Kidney (tissue), 14 donors: ENCODE data around the gene ST3GAL4. TPM values are rescaled to one million over a fixed set of nuclear protein-coding genes. Genes with fewer than 3 reads are reported as not detected.
"Not testable (repeated sequence)": the region's sequence is repeated elsewhere in the genome, so short reads cannot be mapped to it uniquely, and the experiment has no call there.

ENCODE experiments used
- DNase-seq, 5 donors: peaks; one replicate each; pipeline ENCODE4 v3.0.0-alpha.2; 2013 to 2020
- FAIRE-seq: peaks from 2 replicates; lab custom pipeline; 2012; peaks lifted over from hg19 to GRCh38; lab: Jason Lieb, UNC
- H3K27ac ChIP-seq, 2 donors: one replicate each; pipeline ENCODE4 v1.7.0; 2013; ENCODE audit warnings: low read depth in 2 of 2, low read length in 2 of 2, inconsistent platforms in 1 of 2
- H3K27me3 ChIP-seq: one replicate; pipeline ENCODE4 v1.7.1; 2013; ENCODE audit warnings: low read length, inconsistent platforms; ENCODE audit not compliant: control insufficient read depth, insufficient read depth
- H3K36me3 ChIP-seq, 3 donors: one replicate each; pipeline versions ENCODE4 v1.7.0 to v1.7.1; 2013; ENCODE audit warnings: low read length in 3 of 3, control low read depth in 1 of 3, inconsistent platforms in 1 of 3; ENCODE audit not compliant: insufficient read depth in 3 of 3, control insufficient read depth in 2 of 3
- H3K4me1 ChIP-seq, 3 donors: one replicate each; pipeline versions ENCODE4 v1.7.0 to v1.7.1; 2013; ENCODE audit warnings: low read length in 3 of 3, inconsistent platforms in 1 of 3, low read depth in 1 of 3; ENCODE audit not compliant: control insufficient read depth in 2 of 3, insufficient read depth in 2 of 3
- H3K4me3 ChIP-seq, 3 donors: one replicate each; pipeline versions ENCODE4 v1.7.0 to v1.8.1; 2013; ENCODE audit warnings: low read length in 3 of 3, control low read depth in 1 of 3, inconsistent platforms in 1 of 3
- H3K9ac ChIP-seq, 3 donors: one replicate each; pipeline versions ENCODE4 v1.7.0 to v1.7.1; 2013; ENCODE audit warnings: low read length in 3 of 3, control low read depth in 1 of 3, inconsistent platforms in 1 of 3
- H3K9me3 ChIP-seq, 3 donors: one replicate each; pipeline versions ENCODE4 v1.7.0 to v1.7.1; 2013; ENCODE audit warnings: low read length in 3 of 3, control low read depth in 1 of 3, inconsistent platforms in 1 of 3; ENCODE audit not compliant: control insufficient read depth in 2 of 3, insufficient read depth in 1 of 3
- intact Hi-C: fragments of 100-400 bp; cut with DNase I; formaldehyde crosslinking; loops from one replicate; pipeline ENCODE4 v1.11.1; 2022
- polyA plus RNA-seq: library from polyadenylated mRNA; stranded (reverse); fragments of 350-450 nt; fragmentation: Illumina TruSeq; extraction: RNeasy Lipid Tissue Mini Kit (QIAGEN cat#74804); gene quantifications from one replicate; pipeline ENCODE4 v1.2.3, GENCODE V29; 2014; ENCODE audit warnings: low read depth, low replicate concordance; ENCODE audit not compliant: insufficient read depth
- total RNA-seq: library from RNA; stranded (reverse); fragmentation: NEBNext Ultra II Directional; extraction: Animal tissue kit (Norgen Biotek cat#: 25700); gene quantifications from one replicate; pipeline ENCODE4 v1.2.1, GENCODE V29; 2021
- TF ChIP-seq, protein P1 (sequence below): IDR thresholded peaks from 3 replicates; pipeline ENCODE4 v1.5.1; 2012; ENCODE audit warnings: mild to moderate bottlenecking, moderate library complexity, borderline replicate concordance; ENCODE audit not compliant: insufficient read depth; ENCODE audit errors: extremely low read depth
- donor health status: control.
- donor health status: control.
- donor health status: control.
- donor health status: control.
- donor health status: control.
- donor health status: DM: yes; HTN: yes; CAD: no.
- donor health status: Normal renal cell carcinoma (clear cell type).

The ST3GAL4 gene
- total and polyA plus RNA-seq, 2 donors from 2014 or later = 27.4 to 72.8 TPM

GRCh38 chr11:126308271-126308671, 47.2 kb upstream of the ST3GAL4 start:
- no peak overlapping the region for H3K27ac ChIP-seq
- TF ChIP-seq, protein P1, sequence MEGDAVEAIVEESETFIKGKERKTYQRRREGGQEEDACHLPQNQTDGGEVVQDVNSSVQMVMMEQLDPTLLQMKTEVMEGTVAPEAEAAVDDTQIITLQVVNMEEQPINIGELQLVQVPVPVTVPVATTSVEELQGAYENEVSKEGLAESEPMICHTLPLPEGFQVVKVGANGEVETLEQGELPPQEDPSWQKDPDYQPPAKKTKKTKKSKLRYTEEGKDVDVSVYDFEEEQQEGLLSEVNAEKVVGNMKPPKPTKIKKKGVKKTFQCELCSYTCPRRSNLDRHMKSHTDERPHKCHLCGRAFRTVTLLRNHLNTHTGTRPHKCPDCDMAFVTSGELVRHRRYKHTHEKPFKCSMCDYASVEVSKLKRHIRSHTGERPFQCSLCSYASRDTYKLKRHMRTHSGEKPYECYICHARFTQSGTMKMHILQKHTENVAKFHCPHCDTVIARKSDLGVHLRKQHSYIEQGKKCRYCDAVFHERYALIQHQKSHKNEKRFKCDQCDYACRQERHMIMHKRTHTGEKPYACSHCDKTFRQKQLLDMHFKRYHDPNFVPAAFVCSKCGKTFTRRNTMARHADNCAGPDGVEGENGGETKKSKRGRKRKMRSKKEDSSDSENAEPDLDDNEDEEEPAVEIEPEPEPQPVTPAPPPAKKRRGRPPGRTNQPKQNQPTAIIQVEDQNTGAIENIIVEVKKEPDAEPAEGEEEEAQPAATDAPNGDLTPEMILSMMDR = no peak
- H3K9ac ChIP-seq = no peak overlapping the region
- H3K4me3 ChIP-seq = no peak overlapping the region
- peaks cover 0 to 2% (median 0%) of the 10 kb centered on the region in 3 donors for H3K36me3 ChIP-seq
- H3K4me1 ChIP-seq = peaks cover 0 to 9% (median 0%) of the 10 kb centered on the region in 3 donors
- DNase-seq (no peak), FAIRE-seq (no peak)
- intact Hi-C loops = no loop called here
- no peaks in the 10 kb centered on the region for H3K27me3 ChIP-seq
- H3K9me3 ChIP-seq = no peaks in the 10 kb centered on the region

DNA sequence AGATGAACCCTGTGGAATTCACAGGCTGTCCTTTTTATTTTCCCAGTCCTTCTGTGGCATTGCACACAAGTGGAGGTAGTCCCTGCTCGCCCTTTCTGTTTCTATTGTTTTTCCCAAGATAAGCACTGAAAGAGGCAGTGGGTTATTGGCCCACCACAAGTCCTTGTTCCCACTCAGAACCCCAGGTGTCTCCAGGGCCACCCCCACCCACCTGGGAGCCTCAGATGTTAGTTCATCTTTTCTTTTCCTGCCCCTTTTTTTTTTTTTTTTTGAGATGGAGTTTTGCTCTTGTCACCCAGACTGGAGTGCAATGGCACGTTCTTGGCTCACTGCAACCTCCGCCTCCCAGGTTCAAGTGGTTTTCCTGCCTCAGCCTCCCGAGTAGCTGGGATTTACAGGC, 46.7 kb upstream of the ST3GAL4 start:
- H3K36me3 ChIP-seq, DNase-seq, intact Hi-C loops, H3K4me3 ChIP-seq, FAIRE-seq, H3K9me3 ChIP-seq, H3K9ac ChIP-seq, H3K27ac ChIP-seq, H3K4me1 ChIP-seq, H3K27me3 ChIP-seq: not testable (repeated sequence)

- Histone ChIP-seq H3K4me1 (peaks cover 0 to 4% (median 0%) of the 10 kb centered on the region in 3 donors), H3K9me3 (no peaks in the 10 kb centered on the region), H3K9ac (peak overlapping the region in 1 of 3 donors; percentile 16), H3K27ac (no peak overlapping the region), H3K4me3 (no peak overlapping the region), H3K36me3 (peaks cover 0 to 3% (median 2%) of the 10 kb centered on the region in 3 donors), H3K27me3 (no peaks in the 10 kb centered on the region)
- intact Hi-C loops = loop anchor here (5.0 kb wide), 1 partner anchor 172 kb away; no protein-coding TSS in a partner anchor
- peak; percentile 81 to 91 (median 84) for DNase-seq
- no peak for FAIRE-seq
- TF ChIP-seq, protein P1 = peak; percentile 90
Observed at GRCh38 chr11:126310200-126310991, 45.1 kb upstream of the ST3GAL4 start.

- Histone ChIP-seq H3K9ac (peak overlapping the region in 1 of 3 donors; percentile 16), H3K27ac (no peak overlapping the region), H3K9me3 (peaks cover 0 to 2% (median 0%) of the 10 kb centered on the region in 3 donors), H3K36me3 (peaks cover 0 to 3% (median 2%) of the 10 kb centered on the region in 3 donors), H3K4me1 (peaks cover 0 to 4% (median 0%) of the 10 kb centered on the region in 3 donors), H3K27me3 (no peaks in the 10 kb centered on the region), H3K4me3 (no peak overlapping the region)
- DNase-seq (no peak), FAIRE-seq (no peak)
- intact Hi-C loops = loop anchor here (5.0 kb wide), 1 partner anchor 171 kb away; no protein-coding TSS in a partner anchor
- TF ChIP-seq, protein P1 = no peak
Observed at GRCh38 chr11:126310992-126311310, 44.5 kb upstream of the ST3GAL4 start.
